Measurements from ENCODE around the gene FTH1.

GRCh38 chr11:62001450-62002191, 34.2 kb upstream of the FTH1 start:
- TF ChIP-seq POLR2AphosphoS5 (IDR thresholded peaks at IDR 0.05): no peak
- no peak for TF ChIP-seq CTCF (IDR thresholded peaks at IDR 0.05)
- no peak for TF ChIP-seq POLR2A (IDR thresholded peaks at IDR 0.05)
